Measurements from ENCODE around the gene POLD4.

DNA sequence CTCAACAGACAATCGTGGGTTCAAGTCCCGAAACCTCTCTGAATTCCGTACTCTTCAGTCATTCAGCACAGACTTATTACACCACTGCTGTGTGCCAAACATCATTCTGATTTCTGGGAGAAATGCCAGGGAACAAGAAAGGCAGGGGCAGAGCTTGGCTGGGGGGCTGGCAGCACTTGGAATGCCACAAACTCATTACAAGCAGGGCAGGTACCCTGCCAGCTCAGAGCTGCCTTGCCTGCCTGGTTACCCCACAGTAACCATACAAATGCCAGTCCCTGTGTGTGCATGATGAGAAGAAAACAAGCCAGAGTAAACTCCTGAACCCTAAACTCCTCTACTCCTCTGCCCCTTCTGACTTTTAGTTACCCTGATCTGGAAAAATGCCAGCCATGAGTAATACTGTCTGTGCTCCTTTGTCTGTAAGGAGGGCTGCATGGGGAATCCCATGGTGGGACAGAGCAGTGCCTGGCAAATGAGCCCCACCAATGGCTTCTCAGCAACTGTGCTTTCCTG lies 31.6 kb upstream of the POLD4 start:
- TF ChIP-seq, protein P1, sequence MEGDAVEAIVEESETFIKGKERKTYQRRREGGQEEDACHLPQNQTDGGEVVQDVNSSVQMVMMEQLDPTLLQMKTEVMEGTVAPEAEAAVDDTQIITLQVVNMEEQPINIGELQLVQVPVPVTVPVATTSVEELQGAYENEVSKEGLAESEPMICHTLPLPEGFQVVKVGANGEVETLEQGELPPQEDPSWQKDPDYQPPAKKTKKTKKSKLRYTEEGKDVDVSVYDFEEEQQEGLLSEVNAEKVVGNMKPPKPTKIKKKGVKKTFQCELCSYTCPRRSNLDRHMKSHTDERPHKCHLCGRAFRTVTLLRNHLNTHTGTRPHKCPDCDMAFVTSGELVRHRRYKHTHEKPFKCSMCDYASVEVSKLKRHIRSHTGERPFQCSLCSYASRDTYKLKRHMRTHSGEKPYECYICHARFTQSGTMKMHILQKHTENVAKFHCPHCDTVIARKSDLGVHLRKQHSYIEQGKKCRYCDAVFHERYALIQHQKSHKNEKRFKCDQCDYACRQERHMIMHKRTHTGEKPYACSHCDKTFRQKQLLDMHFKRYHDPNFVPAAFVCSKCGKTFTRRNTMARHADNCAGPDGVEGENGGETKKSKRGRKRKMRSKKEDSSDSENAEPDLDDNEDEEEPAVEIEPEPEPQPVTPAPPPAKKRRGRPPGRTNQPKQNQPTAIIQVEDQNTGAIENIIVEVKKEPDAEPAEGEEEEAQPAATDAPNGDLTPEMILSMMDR (IDR thresholded peaks at IDR 0.05 in 8 of 11, conservative IDR thresholded peaks at IDR 0.05 in 3 of 11) = no peak
- no peak for TF ChIP-seq POLR2AphosphoS5 (IDR thresholded peaks at IDR 0.05)

Measured in spleen (tissue), 7 donors.